GM19467 (cell line): Measurements from ENCODE around the gene SLC25A11.

ENCODE experiments used
- ATAC-seq: cut with Tn5 transposase; IDR thresholded peaks from one replicate; pipeline ENCODE4 v1.9.1; 2021; ENCODE audit warnings: mild to moderate bottlenecking, moderate library complexity; ENCODE audit not compliant: unreplicated experiment

SLC25A11 gene

GRCh38 chr17:4966844-4967538, 27.1 kb upstream of the SLC25A11 start:
- ATAC-seq = peak; percentile 82

GRCh38 chr17:4965311-4965986, 25.6 kb upstream of the SLC25A11 start:
- no peak for ATAC-seq

GRCh38 chr17:4960279-4960922, 20.6 kb upstream of the SLC25A11 start:
- no peak for ATAC-seq

GRCh38 chr17:4959261-4959965, 19.6 kb upstream of the SLC25A11 start:
- no peak for ATAC-seq

GRCh38 chr17:4958102-4958501, 18.3 kb upstream of the SLC25A11 start:
- no peak for ATAC-seq

DNA sequence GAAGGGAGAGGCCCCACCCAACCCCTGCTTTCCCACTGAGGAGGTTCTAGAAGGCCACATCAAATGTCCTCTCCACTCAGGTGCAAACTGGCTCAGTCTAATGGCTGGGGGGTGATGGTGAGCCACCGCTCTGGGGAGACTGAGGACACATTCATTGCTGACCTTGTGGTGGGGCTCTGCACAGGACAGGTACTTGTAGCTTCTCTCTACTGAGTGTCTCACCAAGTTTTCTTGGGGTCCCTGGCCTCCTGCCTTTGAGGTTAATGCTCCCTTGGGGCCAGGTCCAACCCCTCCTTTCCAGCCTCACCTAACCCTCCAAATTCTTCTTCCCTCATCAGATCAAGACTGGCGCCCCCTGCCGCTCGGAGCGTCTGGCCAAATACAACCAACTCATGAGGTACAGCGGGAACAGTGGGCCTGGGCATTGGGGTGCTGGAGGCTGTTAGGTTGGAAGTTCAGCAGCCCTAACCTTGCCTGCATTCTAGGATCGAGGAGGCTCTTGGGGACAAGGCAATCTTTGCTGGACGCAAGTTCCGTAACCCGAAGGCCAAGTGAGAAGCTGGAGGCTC, 16.7 kb upstream of the SLC25A11 start:
- ATAC-seq = no peak

DNA sequence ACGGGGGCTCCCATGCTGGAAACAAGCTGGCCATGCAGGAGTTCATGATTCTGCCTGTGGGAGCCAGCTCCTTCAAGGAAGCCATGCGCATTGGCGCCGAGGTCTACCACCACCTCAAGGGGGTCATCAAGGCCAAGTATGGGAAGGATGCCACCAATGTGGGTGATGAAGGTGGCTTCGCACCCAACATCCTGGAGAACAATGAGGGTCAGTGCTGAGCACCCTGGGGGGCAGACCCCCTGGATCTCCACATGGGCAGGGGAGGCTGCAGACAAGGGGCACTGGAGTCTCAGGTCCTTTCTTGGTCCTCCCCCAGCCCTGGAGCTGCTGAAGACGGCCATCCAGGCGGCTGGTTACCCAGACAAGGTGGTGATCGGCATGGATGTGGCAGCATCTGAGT, 15.2 kb upstream of the SLC25A11 start:
- ATAC-seq = no peak

DNA sequence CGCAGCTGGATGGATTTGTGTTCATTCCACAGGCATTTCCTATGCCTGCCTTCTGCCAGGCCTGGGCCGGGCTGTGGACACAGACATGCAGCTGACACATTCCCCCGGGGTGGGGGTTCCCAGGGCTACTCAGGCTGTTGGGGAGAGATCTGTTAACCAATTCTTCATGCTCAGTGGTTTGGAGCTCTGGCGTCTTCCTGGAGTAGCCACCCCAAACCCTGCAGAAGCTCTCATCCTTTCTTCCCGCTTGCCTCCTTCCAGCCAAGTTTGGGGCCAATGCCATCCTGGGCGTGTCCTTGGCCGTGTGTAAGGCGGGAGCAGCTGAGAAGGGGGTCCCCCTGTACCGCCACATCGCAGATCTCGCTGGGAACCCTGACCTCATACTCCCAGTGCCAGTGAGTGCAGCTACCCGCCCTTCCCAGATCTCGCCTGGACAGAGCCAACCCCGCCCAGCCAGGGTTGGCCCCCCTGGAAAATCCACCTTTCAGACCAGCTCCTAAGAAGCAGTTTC, 13.7 kb upstream of the SLC25A11 start:
- ATAC-seq = no peak

DNA sequence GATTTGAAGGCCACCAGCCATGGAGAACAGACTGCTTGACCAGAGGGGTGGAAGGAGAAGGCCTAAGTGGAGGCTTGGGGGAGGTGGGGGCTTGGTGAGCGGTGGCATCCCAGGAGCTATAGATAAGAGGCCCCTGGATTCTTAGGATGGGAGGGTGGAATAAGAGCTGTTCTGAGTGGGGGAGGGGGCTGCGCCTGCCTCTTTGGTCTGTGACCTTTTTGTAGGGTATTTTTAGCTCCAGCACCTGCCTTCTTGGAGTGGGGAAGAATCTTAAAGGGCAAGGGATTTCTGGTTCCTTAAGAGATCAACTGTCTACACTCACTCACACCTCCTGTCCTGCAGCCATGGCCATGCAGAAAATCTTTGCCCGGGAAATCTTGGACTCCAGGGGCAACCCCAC, 11.6 kb upstream of the SLC25A11 start:
- ATAC-seq = no peak

- no peak for ATAC-seq
Observed at GRCh38 chr17:4950746-4951204, 10.9 kb upstream of the SLC25A11 start, which contains the start of gene ENO3. Gene ENO3, plus strand, starts transcription at chr17:4951119. Its CDS starts 711 bp downstream, at chr17:4951830.

GRCh38 chr17:4950075-4950745, 10.4 kb upstream of the SLC25A11 start:
- ATAC-seq = peak; percentile 6

DNA sequence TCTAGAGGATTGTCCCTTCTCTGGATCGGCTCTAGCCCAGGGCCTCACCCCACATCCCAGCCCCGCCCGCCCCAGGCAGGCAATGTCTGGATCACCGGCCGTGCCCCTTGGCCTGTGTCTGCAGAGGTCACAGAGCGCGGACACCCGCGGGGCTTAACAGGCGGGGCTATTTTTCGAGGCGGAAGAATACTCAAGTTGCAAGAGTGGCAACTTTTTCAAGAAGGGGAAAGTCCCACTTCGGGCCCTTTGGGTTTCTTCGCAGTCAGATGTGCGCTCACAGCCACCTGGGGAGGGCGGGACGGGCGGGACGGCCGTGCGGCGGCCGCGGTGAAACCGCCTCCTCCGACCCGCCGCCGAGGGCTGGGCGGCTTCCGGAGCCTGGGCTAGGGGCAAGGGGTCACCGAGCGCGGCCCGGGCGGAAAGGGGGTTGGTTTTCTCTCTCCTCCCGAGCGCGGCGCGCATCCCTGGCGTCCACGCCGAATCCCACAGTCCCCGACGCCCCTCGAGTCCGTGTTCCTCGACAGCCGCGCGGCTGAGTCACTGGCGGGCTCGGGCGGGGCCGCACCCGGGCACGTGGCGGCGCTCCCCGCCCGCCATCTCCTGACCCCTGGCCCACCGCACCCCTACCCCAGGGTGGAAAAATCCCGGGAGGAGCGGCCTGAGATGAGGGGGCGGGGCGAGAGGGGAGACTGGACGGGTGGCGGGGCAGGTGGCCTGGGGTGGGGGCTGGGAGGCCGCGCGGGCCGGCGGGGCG, 9.7 kb upstream of the SLC25A11 start:
- ATAC-seq = peak; percentile 22

GRCh38 chr17:4948931-4949320, 9.1 kb upstream of the SLC25A11 start:
- peak; percentile 26 for ATAC-seq

DNA sequence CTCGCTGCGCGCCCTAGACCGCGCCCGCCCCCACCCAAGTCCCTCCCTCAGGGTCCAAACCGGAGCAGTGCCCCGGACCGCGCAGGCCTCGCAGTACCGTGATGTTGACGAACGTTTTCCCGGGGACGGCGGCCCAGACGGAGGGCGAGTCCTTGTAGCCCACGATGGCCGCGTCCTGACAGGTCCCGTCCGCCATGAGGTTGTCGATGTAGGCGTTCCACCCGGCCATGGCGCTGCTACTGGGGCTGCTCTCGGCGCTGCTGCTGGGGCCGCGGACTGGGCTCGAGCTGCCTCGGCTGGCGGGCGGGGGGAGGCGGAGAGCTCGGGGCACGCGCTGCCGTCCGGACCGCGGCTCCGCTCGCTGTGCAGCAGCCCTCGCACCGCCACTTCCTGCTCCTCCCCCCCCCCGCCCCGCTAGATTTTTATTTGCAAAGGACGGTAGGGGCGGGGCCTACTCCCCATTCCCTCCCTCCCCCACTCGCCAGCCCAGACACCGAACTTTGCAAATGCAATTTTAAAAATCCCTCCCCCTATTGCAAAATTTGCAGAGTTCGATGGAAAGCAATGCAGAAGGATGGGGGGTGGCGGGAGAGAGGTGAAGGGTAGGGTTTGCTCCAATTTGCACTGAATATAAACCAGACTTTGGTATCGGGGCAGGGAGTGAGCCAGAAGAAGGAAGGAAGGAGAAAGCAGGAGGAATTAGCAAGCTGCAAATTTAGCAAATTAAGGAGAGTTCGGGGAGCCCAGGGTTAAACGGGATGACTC, 8.5 kb upstream of the SLC25A11 start, which contains the start of gene PFN1:
Gene PFN1 (minus strand): TSS at position 365 of the 765 bp plus-strand sequence. CDS start 136 bp downstream, at position 229.
- ATAC-seq = peak; percentile 7

DNA sequence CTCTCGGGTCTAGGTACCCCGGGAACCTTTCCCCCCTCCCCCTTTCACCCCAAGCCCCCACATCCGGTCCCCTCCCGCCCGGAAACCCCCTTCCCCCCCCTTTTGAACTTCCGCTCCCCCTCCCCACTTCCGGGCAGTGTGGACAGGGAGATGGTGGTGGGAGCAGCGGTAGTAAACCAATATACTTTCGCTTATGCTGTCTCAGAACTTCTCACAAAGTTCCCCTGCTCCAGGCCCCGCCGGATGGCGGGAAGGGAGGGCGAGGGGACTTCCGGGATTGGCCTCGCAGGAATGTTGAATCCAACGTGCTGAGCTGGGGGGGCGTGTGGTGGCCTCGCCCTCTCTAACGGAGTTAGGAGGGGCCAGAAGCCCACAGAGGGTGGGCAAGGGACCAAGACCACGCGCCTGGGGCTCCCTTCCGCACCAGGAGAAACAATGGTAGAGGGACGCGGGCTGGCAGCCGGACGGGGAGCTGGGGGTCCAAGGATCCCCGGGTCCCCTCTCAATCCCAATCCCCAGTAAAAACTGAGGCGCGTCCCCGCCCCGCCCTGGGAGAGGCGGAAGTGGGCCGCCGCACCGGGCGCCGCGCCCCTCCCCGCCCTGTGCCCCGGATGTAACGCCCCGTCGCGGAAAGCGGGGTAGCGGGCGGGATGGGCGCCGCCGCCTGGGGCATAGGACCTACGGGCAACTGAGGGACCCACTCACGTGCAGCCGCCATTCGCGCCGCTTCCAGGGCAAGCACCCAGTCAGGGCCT, 7.7 kb upstream of the SLC25A11 start:
- no peak for ATAC-seq

GRCh38 chr17:4947010-4947410, 7.2 kb upstream of the SLC25A11 start:
- ATAC-seq = no peak

DNA sequence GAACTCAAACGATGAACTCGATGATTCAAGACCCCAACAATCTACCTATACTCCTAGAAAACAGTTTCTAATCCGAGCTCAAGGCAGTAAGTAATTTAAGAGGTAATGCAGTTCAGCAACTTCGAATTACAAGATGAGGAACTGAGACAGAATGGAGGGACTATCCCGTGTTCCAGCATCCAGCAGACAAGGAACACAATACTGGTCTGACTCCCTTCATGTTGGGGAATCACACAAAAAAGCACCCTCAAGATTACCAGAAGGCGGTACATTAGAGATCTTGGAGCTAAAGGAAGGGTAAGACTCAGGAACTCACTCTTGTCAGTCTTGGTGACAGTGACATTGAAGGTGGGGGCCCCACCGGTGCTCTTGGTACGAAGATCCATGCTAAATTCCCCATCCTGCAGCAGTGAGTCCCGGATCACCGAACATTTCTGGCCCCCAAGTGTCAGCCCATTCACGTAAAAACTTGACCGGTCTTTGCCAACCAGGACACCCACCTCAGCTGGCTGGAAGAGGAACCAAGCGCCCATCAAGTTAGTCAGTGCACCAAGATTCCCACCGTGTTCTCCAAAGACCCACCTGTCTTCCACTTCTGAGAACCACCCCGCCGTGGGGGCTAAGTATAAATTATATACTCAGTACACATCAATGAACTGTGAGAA, 6.6 kb upstream of the SLC25A11 start:
- ATAC-seq = no peak
